Loucy (cell line): ENCODE results near the gene IDH2.

Experiments
- H2AFZ ChIP-seq: fragments of 200-600 bp; sonication (generic); 2 replicates; pipeline ENCODE4 v1.6.0; 2016; ENCODE audit warnings: antibody characterized with exemption, mild to moderate bottlenecking, low read length, moderate library complexity
- H3F3A ChIP-seq: fragments of 200-600 bp; 2 replicates; pipeline ENCODE4 v1.6.0; 2016; ENCODE audit warnings: antibody characterized with exemption, low read depth, mild to moderate bottlenecking
- H3K27me3 ChIP-seq: fragments of 200-600 bp; sonication (generic); 2 replicates; pipeline ENCODE4 v1.6.1; 2014; ENCODE audit warnings: low read length, mild to moderate bottlenecking; ENCODE audit not compliant: insufficient read depth, poor library complexity, severe bottlenecking
- H3K36me3 ChIP-seq: fragments of 200-600 bp; sonication (generic); 2 replicates; pipeline ENCODE4 v1.6.1; 2016; ENCODE audit warnings: low read length; ENCODE audit not compliant: insufficient read depth
- H3K4me1 ChIP-seq: fragments of 200-600 bp; sonication (generic); 2 replicates; pipeline ENCODE4 v1.5.1; 2014; ENCODE audit warnings: low read length, mild to moderate bottlenecking; ENCODE audit not compliant: insufficient read depth, poor library complexity, severe bottlenecking
- H3K4me2 ChIP-seq: fragments of 200-600 bp; sonication (generic); 2 replicates; pipeline ENCODE4 v1.6.0; 2014; ENCODE audit warnings: antibody characterized with exemption, low read length, low read depth, mild to moderate bottlenecking; ENCODE audit not compliant: poor library complexity, severe bottlenecking
- H3K4me3 ChIP-seq: fragments of 200-600 bp; sonication (generic); 2 replicates; pipeline ENCODE4 v1.5.1; 2014; ENCODE audit warnings: low read length, mild to moderate bottlenecking, mixed read lengths; ENCODE audit not compliant: poor library complexity, severe bottlenecking
- H3K79me2 ChIP-seq: fragments of 200-600 bp; sonication (generic); 2 replicates; pipeline ENCODE4 v1.6.1; 2014; ENCODE audit warnings: low read length; ENCODE audit not compliant: insufficient read depth
- H3K9ac ChIP-seq: fragments of 200-600 bp; sonication (generic); 2 replicates; pipeline ENCODE4 v1.6.0; 2014; ENCODE audit warnings: mild to moderate bottlenecking, low read depth, low read length, moderate library complexity; ENCODE audit not compliant: poor library complexity, severe bottlenecking
- H3K9me2 ChIP-seq: fragments of 200-600 bp; sonication (generic); replicated peaks from 2 replicates; pipeline ENCODE4 v1.6.1; 2016; ENCODE audit warnings: low read depth, low read length, mixed read lengths
- H3K9me3 ChIP-seq: fragments of 200-600 bp; sonication (generic); 2 replicates; pipeline ENCODE4 v1.6.1; 2014; ENCODE audit warnings: mild to moderate bottlenecking, antibody characterized with exemption, low read length, low read depth; ENCODE audit not compliant: insufficient read depth
- H4K20me1 ChIP-seq: fragments of 200-600 bp; sonication (generic); 2 replicates; pipeline ENCODE4 v1.6.0; 2014; ENCODE audit warnings: antibody characterized with exemption, low read length, mild to moderate bottlenecking; ENCODE audit not compliant: insufficient read depth, poor library complexity, severe bottlenecking
- EZH2phosphoT487 ChIP-seq: fragments of 200-600 bp; IDR thresholded peaks from 2 replicates; pipeline ENCODE4 v1.6.1; 2018; ENCODE audit warnings: antibody characterized with exemption, mild to moderate bottlenecking, moderate library complexity, borderline replicate concordance
- TF ChIP-seq, protein P1 (sequence below): fragments of 200-600 bp; sonication (generic); conservative IDR thresholded peaks from 2 replicates; pipeline ENCODE4 v1.5.1; 2014; ENCODE audit warnings: mild to moderate bottlenecking, antibody characterized with exemption, low read length

The IDH2 gene

DNA sequence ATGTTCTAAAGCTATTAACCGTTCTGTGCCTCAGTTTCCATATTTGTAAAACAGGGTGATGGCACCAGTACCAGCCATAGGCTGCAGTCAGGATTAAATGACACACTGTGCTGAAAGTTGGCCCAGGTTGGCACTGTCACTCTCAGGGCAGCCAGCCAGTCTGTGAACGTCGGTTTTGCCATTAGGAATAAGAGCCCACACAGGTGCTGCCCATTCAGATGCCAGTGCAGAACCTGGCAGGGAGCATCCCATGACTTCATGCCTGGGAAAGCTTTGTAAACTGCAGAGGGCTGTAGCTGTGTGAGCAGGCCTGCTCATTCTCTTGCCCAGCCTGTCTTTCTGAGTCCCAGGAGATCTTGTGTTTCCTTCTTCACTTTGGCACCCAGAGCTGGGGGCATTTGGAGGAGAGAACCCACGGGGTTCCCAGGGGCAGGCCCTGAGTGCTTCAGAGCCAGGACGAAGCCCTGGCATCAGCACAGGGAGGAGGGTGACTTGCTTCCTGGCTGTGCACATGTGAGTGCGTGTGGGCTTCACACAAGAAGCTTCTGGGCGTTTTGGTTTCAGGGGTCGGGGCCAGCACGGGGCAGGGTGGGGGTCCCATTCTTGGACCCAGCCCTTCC, 54.2 kb downstream of the IDH2 start:
- no peak for TF ChIP-seq EZH2phosphoT487
- TF ChIP-seq, protein P1, sequence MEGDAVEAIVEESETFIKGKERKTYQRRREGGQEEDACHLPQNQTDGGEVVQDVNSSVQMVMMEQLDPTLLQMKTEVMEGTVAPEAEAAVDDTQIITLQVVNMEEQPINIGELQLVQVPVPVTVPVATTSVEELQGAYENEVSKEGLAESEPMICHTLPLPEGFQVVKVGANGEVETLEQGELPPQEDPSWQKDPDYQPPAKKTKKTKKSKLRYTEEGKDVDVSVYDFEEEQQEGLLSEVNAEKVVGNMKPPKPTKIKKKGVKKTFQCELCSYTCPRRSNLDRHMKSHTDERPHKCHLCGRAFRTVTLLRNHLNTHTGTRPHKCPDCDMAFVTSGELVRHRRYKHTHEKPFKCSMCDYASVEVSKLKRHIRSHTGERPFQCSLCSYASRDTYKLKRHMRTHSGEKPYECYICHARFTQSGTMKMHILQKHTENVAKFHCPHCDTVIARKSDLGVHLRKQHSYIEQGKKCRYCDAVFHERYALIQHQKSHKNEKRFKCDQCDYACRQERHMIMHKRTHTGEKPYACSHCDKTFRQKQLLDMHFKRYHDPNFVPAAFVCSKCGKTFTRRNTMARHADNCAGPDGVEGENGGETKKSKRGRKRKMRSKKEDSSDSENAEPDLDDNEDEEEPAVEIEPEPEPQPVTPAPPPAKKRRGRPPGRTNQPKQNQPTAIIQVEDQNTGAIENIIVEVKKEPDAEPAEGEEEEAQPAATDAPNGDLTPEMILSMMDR, result no peak
- H3K79me2 ChIP-seq, result peaks cover 7% of the 10 kb centered on the region; the same call in 1 of the 2 replicates
- no peak overlapping the region for H2AFZ ChIP-seq
- no peak overlapping the region for H3K9ac ChIP-seq
- H3K27me3 ChIP-seq, result no peaks in the 10 kb centered on the region
- H3K4me2 ChIP-seq, result no peak overlapping the region
- peaks cover 4% of the 10 kb centered on the region for H3K4me1 ChIP-seq
- H4K20me1 ChIP-seq, result no peaks in the 10 kb centered on the region
- H3K9me3 ChIP-seq, result no peaks in the 10 kb centered on the region
- H3K4me3 ChIP-seq, result no peak overlapping the region
- H3K9me2 ChIP-seq, result no peaks in the 10 kb centered on the region
- no peaks in the 10 kb centered on the region for H3K36me3 ChIP-seq
- H3F3A ChIP-seq, result no peaks in the 10 kb centered on the region

DNA sequence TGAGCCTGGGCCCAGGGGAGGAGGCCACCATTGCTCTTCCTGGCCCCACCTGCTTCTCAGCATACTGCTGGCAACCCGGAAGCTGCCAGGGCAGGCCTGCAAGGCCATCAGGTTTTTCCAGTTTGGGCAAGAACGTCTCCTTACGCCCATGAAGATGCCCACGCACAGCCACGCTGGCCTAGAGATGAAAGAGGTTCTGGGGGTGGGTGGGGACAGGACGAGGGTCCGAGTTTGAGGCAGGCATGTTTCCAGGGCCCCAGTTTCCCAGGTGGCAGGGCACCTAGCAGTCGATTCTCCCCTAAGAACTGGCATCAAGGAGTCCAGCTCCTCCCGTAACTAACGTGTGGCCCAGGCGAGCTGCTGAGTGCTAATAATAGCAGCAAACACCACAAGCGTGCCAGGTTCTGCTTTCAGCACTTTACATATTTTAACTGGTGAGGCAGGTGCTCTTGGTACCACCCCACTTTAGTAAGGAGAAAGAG, 55.3 kb downstream of the IDH2 start:
- H3K27me3 ChIP-seq, result no peaks in the 10 kb centered on the region
- peaks cover 12% of the 10 kb centered on the region; the same call in 1 of the 2 replicates for H3K79me2 ChIP-seq
- H4K20me1 ChIP-seq, result no peaks in the 10 kb centered on the region
- H3K4me3 ChIP-seq, result no peak overlapping the region
- TF ChIP-seq, protein P1, result no peak
- no peak for TF ChIP-seq EZH2phosphoT487
- H2AFZ ChIP-seq, result no peak overlapping the region
- no peaks in the 10 kb centered on the region for H3K9me2 ChIP-seq
- peaks cover 4% of the 10 kb centered on the region for H3K4me1 ChIP-seq
- H3K9ac ChIP-seq, result no peak overlapping the region
- no peaks in the 10 kb centered on the region for H3K36me3 ChIP-seq
- no peaks in the 10 kb centered on the region for H3F3A ChIP-seq
- no peak overlapping the region for H3K4me2 ChIP-seq
- H3K9me3 ChIP-seq, result no peaks in the 10 kb centered on the region

DNA sequence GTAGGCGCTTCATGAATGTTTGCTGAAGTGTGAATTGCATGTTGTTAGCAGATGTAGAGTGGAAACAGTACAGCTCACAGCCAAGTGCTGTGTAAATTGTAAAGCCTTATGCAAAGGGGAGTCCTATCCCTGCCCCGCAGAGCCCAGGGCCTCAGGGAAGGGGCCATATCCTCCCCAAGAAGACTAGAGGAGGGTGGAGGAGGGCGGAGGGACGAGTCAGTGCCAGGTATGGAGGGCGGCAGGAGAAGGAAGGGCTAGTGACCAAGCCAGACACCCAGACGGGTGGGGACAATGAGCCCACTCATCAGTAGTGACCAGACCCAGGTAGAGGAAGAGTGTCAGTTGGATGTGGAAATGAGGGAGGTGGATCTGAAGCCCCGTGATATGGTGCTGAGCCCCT, 56.0 kb downstream of the IDH2 start:
- Histone ChIP-seq H3K9ac (no peak overlapping the region), H3K79me2 (peaks cover 8% of the 10 kb centered on the region; the same call in 1 of the 2 replicates), H3F3A (no peaks in the 10 kb centered on the region), H3K36me3 (no peaks in the 10 kb centered on the region), H3K4me2 (no peak overlapping the region), H3K4me1 (no peaks in the 10 kb centered on the region), H3K27me3 (no peaks in the 10 kb centered on the region), H3K9me3 (no peaks in the 10 kb centered on the region), H3K9me2 (no peaks in the 10 kb centered on the region), H4K20me1 (no peaks in the 10 kb centered on the region), H2AFZ (no peak overlapping the region), H3K4me3 (no peak overlapping the region)
- no peak for TF ChIP-seq EZH2phosphoT487
- TF ChIP-seq, protein P1, result no peak
